ENCODE measurements around the gene SCN8A.

SCN8A gene

DNA sequence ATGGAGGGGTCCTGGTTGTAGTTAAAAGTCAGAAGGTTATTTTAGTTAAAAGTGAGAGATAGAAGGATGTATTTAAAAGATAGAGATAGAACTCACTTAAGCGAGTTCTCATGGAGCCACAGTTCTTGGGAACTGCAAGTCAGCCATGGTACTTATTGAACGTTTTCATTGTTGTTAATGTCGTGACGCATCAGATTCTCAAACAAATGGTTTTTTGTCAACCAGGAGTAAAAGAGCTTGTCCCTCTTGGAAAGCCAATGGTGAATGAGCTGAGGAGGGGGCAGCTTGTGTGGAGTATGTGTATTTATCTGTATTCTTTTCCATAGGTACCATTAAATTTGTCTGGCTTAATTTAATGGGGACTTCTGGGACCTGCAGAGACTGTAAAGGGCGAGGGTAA lies 188.8 kb downstream of the SCN8A start:
- H3K36me3 ChIP-seq (ENCODE audit: control insufficient read depth in 1 of 2, insufficient read depth in 2 of 2, low read length in 2 of 2): no peaks in the 10 kb centered on the region
- no peak overlapping the region for H3K18ac ChIP-seq (ENCODE audit: low read length)
- H4K12ac ChIP-seq (ENCODE audit: low read depth, low read length): no peak overlapping the region
- H3K4me2 ChIP-seq (ENCODE audit: low read length): no peak overlapping the region
- no peaks in the 10 kb centered on the region for H3K27me3 ChIP-seq (ENCODE audit: insufficient read depth, low read length)
- H3K79me2 ChIP-seq (ENCODE audit: control insufficient read depth, insufficient read depth, low read length, poor library complexity): no peaks in the 10 kb centered on the region
- H3K79me1 ChIP-seq (ENCODE audit: low read length): no peaks in the 10 kb centered on the region
- no peak overlapping the region for H3K27ac ChIP-seq (ENCODE audit: low read depth, low read length)
- H3K4me1 ChIP-seq (ENCODE audit: control insufficient read depth in 1 of 2, insufficient read depth in 2 of 2, low read length in 2 of 2): peaks cover 0 to 3% of the 10 kb centered on the region in 2 experiments
- H2BK12ac ChIP-seq (ENCODE audit: low read length): no peak overlapping the region
- H2BK5ac ChIP-seq (ENCODE audit: low read depth, low read length, poor library complexity): no peak overlapping the region
- no peak overlapping the region for H3K4ac ChIP-seq (ENCODE audit: low read depth, low read length)
- H4K8ac ChIP-seq (ENCODE audit: low read depth, low read length): no peak overlapping the region
- 100% methylated on average over 1 of the region's 5 CpGs for WGBS (ENCODE audit: extremely low coverage, insufficient coverage, insufficient read length)
- DNase-seq: no peak
- H3K9me3 ChIP-seq (ENCODE audit: insufficient read depth, low read depth, low read length): no peaks in the 10 kb centered on the region
- H3K9ac ChIP-seq (ENCODE audit: low read length): no peak overlapping the region
- no peak overlapping the region for H3K14ac ChIP-seq (ENCODE audit: low read length)
- H4K91ac ChIP-seq (ENCODE audit: low read depth, low read length): no peak overlapping the region
- no peak overlapping the region for H2AK5ac ChIP-seq (ENCODE audit: low read length)
- no peak overlapping the region for H3K4me3 ChIP-seq (ENCODE audit: low read depth, low read length)
- H2AFZ ChIP-seq (ENCODE audit: insufficient read depth, low read length, poor library complexity): no peak overlapping the region
- H2BK120ac ChIP-seq (ENCODE audit: insufficient read depth, low read length, poor library complexity): no peak overlapping the region
- H3K23ac ChIP-seq (ENCODE audit: low read length): no peak overlapping the region

GRCh38 chr12:51784688-51785087 lies 193.7 kb downstream of the SCN8A start:
- H3K9ac ChIP-seq (ENCODE audit: low read length): no peak overlapping the region
- H3K4me1 ChIP-seq (ENCODE audit: control insufficient read depth in 1 of 2, insufficient read depth in 2 of 2, low read length in 2 of 2): peaks cover 3 to 5% of the 10 kb centered on the region in 2 experiments
- H3K79me2 ChIP-seq (ENCODE audit: control insufficient read depth, insufficient read depth, low read length, poor library complexity): no peaks in the 10 kb centered on the region
- H3K9me3 ChIP-seq (ENCODE audit: insufficient read depth, low read depth, low read length): no peaks in the 10 kb centered on the region
- no peak overlapping the region for H4K91ac ChIP-seq (ENCODE audit: low read depth, low read length)
- H3K18ac ChIP-seq (ENCODE audit: low read length): no peak overlapping the region
- no peak overlapping the region for H2BK5ac ChIP-seq (ENCODE audit: low read depth, low read length, poor library complexity)
- no peak overlapping the region for H3K4ac ChIP-seq (ENCODE audit: low read depth, low read length)
- H2AK5ac ChIP-seq (ENCODE audit: low read length): no peak overlapping the region
- no peak overlapping the region for H3K27ac ChIP-seq (ENCODE audit: low read depth, low read length)
- no peak overlapping the region for H3K23ac ChIP-seq (ENCODE audit: low read length)
- WGBS (ENCODE audit: extremely low coverage, insufficient coverage, insufficient read length): no CpG with 5 or more reads among the region's 3 CpGs
- no peak overlapping the region for H2BK12ac ChIP-seq (ENCODE audit: low read length)
- no peak overlapping the region for H3K4me3 ChIP-seq (ENCODE audit: low read depth, low read length)
- H2BK120ac ChIP-seq (ENCODE audit: insufficient read depth, low read length, poor library complexity): no peak overlapping the region
- no peak overlapping the region for H3K14ac ChIP-seq (ENCODE audit: low read length)
- H2AFZ ChIP-seq (ENCODE audit: insufficient read depth, low read length, poor library complexity): no peak overlapping the region
- no peaks in the 10 kb centered on the region for H3K36me3 ChIP-seq (ENCODE audit: control insufficient read depth in 1 of 2, insufficient read depth in 2 of 2, low read length in 2 of 2)
- no peak overlapping the region for H4K8ac ChIP-seq (ENCODE audit: low read depth, low read length)
- H3K4me2 ChIP-seq (ENCODE audit: low read length): no peak overlapping the region
- H4K12ac ChIP-seq (ENCODE audit: low read depth, low read length): no peak overlapping the region
- H3K79me1 ChIP-seq (ENCODE audit: low read length): no peaks in the 10 kb centered on the region
- DNase-seq: no peak
- no peaks in the 10 kb centered on the region for H3K27me3 ChIP-seq (ENCODE audit: insufficient read depth, low read length)

DNA sequence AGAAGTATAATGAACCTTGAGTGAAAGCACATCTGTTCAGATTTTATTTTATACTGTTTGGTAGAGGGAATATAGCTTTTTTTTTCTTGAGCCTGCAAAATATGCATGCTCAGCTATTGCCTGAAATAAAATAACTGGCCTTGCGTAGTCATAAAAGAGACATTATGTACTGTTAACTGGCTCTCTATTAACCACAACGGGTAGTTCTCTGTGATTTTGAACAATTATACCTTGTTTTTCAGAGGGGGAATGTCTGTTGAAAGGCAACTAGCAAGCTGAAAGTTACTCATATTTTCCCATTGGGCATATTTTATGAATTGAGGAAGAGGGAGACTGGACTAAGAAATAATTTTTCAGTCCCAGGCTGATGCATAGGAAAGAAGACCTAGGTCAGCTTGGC lies 194.9 kb downstream of the SCN8A start:
- H3K4me2 ChIP-seq (ENCODE audit: low read length): no peak overlapping the region
- peaks cover 3 to 5% of the 10 kb centered on the region in 2 experiments for H3K4me1 ChIP-seq (ENCODE audit: control insufficient read depth in 1 of 2, insufficient read depth in 2 of 2, low read length in 2 of 2)
- no peak overlapping the region for H2BK12ac ChIP-seq (ENCODE audit: low read length)
- no peak overlapping the region for H3K14ac ChIP-seq (ENCODE audit: low read length)
- H4K12ac ChIP-seq (ENCODE audit: low read depth, low read length): no peak overlapping the region
- no CpG with 5 or more reads among the region's 2 CpGs for WGBS (ENCODE audit: extremely low coverage, insufficient coverage, insufficient read length)
- no peak for DNase-seq
- H2BK5ac ChIP-seq (ENCODE audit: low read depth, low read length, poor library complexity): no peak overlapping the region
- no peak overlapping the region for H4K91ac ChIP-seq (ENCODE audit: low read depth, low read length)
- no peaks in the 10 kb centered on the region for H3K9me3 ChIP-seq (ENCODE audit: insufficient read depth, low read depth, low read length)
- no peak overlapping the region for H2AK5ac ChIP-seq (ENCODE audit: low read length)
- no peaks in the 10 kb centered on the region for H3K27me3 ChIP-seq (ENCODE audit: insufficient read depth, low read length)
- H3K79me1 ChIP-seq (ENCODE audit: low read length): no peaks in the 10 kb centered on the region
- H3K36me3 ChIP-seq (ENCODE audit: control insufficient read depth in 1 of 2, insufficient read depth in 2 of 2, low read length in 2 of 2): no peaks in the 10 kb centered on the region
- no peak overlapping the region for H3K9ac ChIP-seq (ENCODE audit: low read length)
- H3K4me3 ChIP-seq (ENCODE audit: low read depth, low read length): no peak overlapping the region
- H2BK120ac ChIP-seq (ENCODE audit: insufficient read depth, low read length, poor library complexity): no peak overlapping the region
- H3K4ac ChIP-seq (ENCODE audit: low read depth, low read length): no peak overlapping the region
- H3K79me2 ChIP-seq (ENCODE audit: control insufficient read depth, insufficient read depth, low read length, poor library complexity): no peaks in the 10 kb centered on the region
- no peak overlapping the region for H4K8ac ChIP-seq (ENCODE audit: low read depth, low read length)
- no peak overlapping the region for H3K18ac ChIP-seq (ENCODE audit: low read length)
- no peak overlapping the region for H3K27ac ChIP-seq (ENCODE audit: low read depth, low read length)
- H2AFZ ChIP-seq (ENCODE audit: insufficient read depth, low read length, poor library complexity): no peak overlapping the region
- no peak overlapping the region for H3K23ac ChIP-seq (ENCODE audit: low read length)

GRCh38 chr12:51788876-51789275 lies 197.8 kb downstream of the SCN8A start:
- H3K79me1 ChIP-seq (ENCODE audit: low read length): no peaks in the 10 kb centered on the region
- H2BK120ac ChIP-seq (ENCODE audit: insufficient read depth, low read length, poor library complexity): no peak overlapping the region
- no peak overlapping the region for H2AFZ ChIP-seq (ENCODE audit: insufficient read depth, low read length, poor library complexity)
- H4K12ac ChIP-seq (ENCODE audit: low read depth, low read length): no peak overlapping the region
- H3K4me1 ChIP-seq (ENCODE audit: control insufficient read depth in 1 of 2, insufficient read depth in 2 of 2, low read length in 2 of 2): peaks cover 3 to 5% of the 10 kb centered on the region in 2 experiments
- H3K23ac ChIP-seq (ENCODE audit: low read length): no peak overlapping the region
- no peak overlapping the region for H2BK12ac ChIP-seq (ENCODE audit: low read length)
- no peak overlapping the region for H3K4me2 ChIP-seq (ENCODE audit: low read length)
- H3K9ac ChIP-seq (ENCODE audit: low read length): no peak overlapping the region
- H4K91ac ChIP-seq (ENCODE audit: low read depth, low read length): no peak overlapping the region
- H3K4ac ChIP-seq (ENCODE audit: low read depth, low read length): no peak overlapping the region
- no peaks in the 10 kb centered on the region for H3K9me3 ChIP-seq (ENCODE audit: insufficient read depth, low read depth, low read length)
- peak; percentile 59 to 75 for DNase-seq
- no CpG with 5 or more reads among the region's 6 CpGs for WGBS (ENCODE audit: extremely low coverage, insufficient coverage, insufficient read length)
- H3K79me2 ChIP-seq (ENCODE audit: control insufficient read depth, insufficient read depth, low read length, poor library complexity): no peaks in the 10 kb centered on the region
- H3K27ac ChIP-seq (ENCODE audit: low read depth, low read length): no peak overlapping the region
- H3K27me3 ChIP-seq (ENCODE audit: insufficient read depth, low read length): no peaks in the 10 kb centered on the region
- no peak overlapping the region for H3K18ac ChIP-seq (ENCODE audit: low read length)
- no peak overlapping the region for H4K8ac ChIP-seq (ENCODE audit: low read depth, low read length)
- H3K36me3 ChIP-seq (ENCODE audit: control insufficient read depth in 1 of 2, insufficient read depth in 2 of 2, low read length in 2 of 2): no peaks in the 10 kb centered on the region
- no peak overlapping the region for H2AK5ac ChIP-seq (ENCODE audit: low read length)
- no peak overlapping the region for H3K4me3 ChIP-seq (ENCODE audit: low read depth, low read length)
- H2BK5ac ChIP-seq (ENCODE audit: low read depth, low read length, poor library complexity): no peak overlapping the region
- no peak overlapping the region for H3K14ac ChIP-seq (ENCODE audit: low read length)
